Dermis microvascular lymphatic vessel endothelial cell (primary cell): ENCODE results near the gene ATP4A. TPM values are rescaled to one million over a fixed set of nuclear protein-coding genes. Genes with fewer than 3 reads are reported as not detected.

ENCODE experiments used
- DNase-seq, 2 donors: peaks; one replicate each; pipeline versions ENCODE4 v3.0.0 to v3.0.0-alpha.2; 2010; ENCODE audit warnings: low read depth in 2 of 2
- total RNA-seq: library from RNA; depleted of rRNA; stranded (reverse); fragments of >200 nt; gene quantifications from 2 replicates; pipeline ENCODE4 v1.2.1, GENCODE V29; 2014

The ATP4A gene
- total RNA-seq, 1 donor from 2014 or later, result not detected

- DNase-seq, result no peak
These were observed 35.0 kb downstream of the ATP4A start, which contains the start of gene SBSN for GRCh38 chr19:35528218-35529038. TSS of gene SBSN (minus strand) at chr19:35528311. CDS start at chr19:35528281, 30 bp downstream.

GRCh38 chr19:35525873-35526272, 37.6 kb downstream of the ATP4A start:
- DNase-seq, result no peak

GRCh38 chr19:35524181-35524837, 39.1 kb downstream of the ATP4A start:
- DNase-seq, result no peak

- no peak for DNase-seq
These were observed 40.6 kb downstream of the ATP4A start for GRCh38 chr19:35522745-35523327.

GRCh38 chr19:35521124-35521743, 42.2 kb downstream of the ATP4A start:
- DNase-seq, result no peak

GRCh38 chr19:35519291-35519690, 44.2 kb downstream of the ATP4A start:
- no peak for DNase-seq

- no peak for DNase-seq
These were observed 45.1 kb downstream of the ATP4A start for GRCh38 chr19:35518313-35518712.

GRCh38 chr19:35517342-35517741, 46.1 kb downstream of the ATP4A start:
- DNase-seq, result no peak

- no peak for DNase-seq
These were observed 47.1 kb downstream of the ATP4A start for GRCh38 chr19:35516310-35516709.

GRCh38 chr19:35514282-35514809, 49.1 kb downstream of the ATP4A start:
- no peak for DNase-seq

- DNase-seq, result no peak
These were observed 49.7 kb downstream of the ATP4A start, which contains the start of gene DMKN for GRCh38 chr19:35513628-35514281. TSS of gene DMKN (minus strand) at chr19:35513649. CDS start at chr19:35513475, 174 bp downstream.

- DNase-seq, result no peak
These were observed 50.4 kb downstream of the ATP4A start for GRCh38 chr19:35512831-35513627.

- no peak for DNase-seq
These were observed 52.1 kb downstream of the ATP4A start for GRCh38 chr19:35511337-35511736.

GRCh38 chr19:35510626-35510964, 52.9 kb downstream of the ATP4A start:
- DNase-seq, result no peak

GRCh38 chr19:35509861-35510625, 53.4 kb downstream of the ATP4A start:
- peak in 1 of 2 donors; percentile 35 for DNase-seq

- no peak for DNase-seq
These were observed 54.3 kb downstream of the ATP4A start for GRCh38 chr19:35509018-35509652.

GRCh38 chr19:35508129-35508528, 55.3 kb downstream of the ATP4A start:
- DNase-seq, result no peak

GRCh38 chr19:35507561-35507960, 55.9 kb downstream of the ATP4A start:
- DNase-seq, result no peak

GRCh38 chr19:35506011-35506410, 57.4 kb downstream of the ATP4A start:
- DNase-seq, result no peak
